Activated CD4-positive, alpha-beta memory T cell treated with anti-CD3 and anti-CD28 coated beads, Interleukin-2, amount 10 ng/mL, durations not matched to agents 7 days and 5 days (primary cell): ENCODE data around the gene UTP14C. TPM values are rescaled to one million over a fixed set of nuclear protein-coding genes. Genes with fewer than 3 reads are reported as not detected.
"Not testable (repeated sequence)": the region's sequence is repeated elsewhere in the genome, so short reads cannot be mapped to it uniquely, and the experiment has no call there.

Source experiments
- CTCF ChIA-PET: fragments of 350-600 bp; sonication (Branson Sonifier 250); formaldehyde crosslinking; loops from one replicate; lab custom pipeline; 2021; ENCODE audit warnings: antibody characterized with exemption, inconsistent platforms; lab: Charles Lee
- POLR2A ChIA-PET: fragments of 350-600 bp; sonication (Branson Sonifier 250); formaldehyde crosslinking; loops from one replicate; lab custom pipeline; 2021; ENCODE audit warnings: antibody characterized with exemption; lab: Charles Lee
- DNase-seq: peaks from one replicate; pipeline ENCODE4 v3.0.0-alpha.2; 2020
- H3K27ac Mint-ChIP-seq: one replicate; pipeline ENCODE4 v1.8.0; 2021; ENCODE audit warnings: mild to moderate bottlenecking, mixed read lengths
- H3K27me3 Mint-ChIP-seq: one replicate; pipeline ENCODE4 v1.8.0; 2021; ENCODE audit warnings: mixed read lengths
- H3K36me3 Mint-ChIP-seq: one replicate; pipeline ENCODE4 v1.8.0; 2021; ENCODE audit warnings: low read depth, mixed read lengths
- H3K4me1 Mint-ChIP-seq: one replicate; pipeline ENCODE4 v1.8.0; 2021; ENCODE audit warnings: mixed read lengths
- H3K4me3 Mint-ChIP-seq: one replicate; pipeline ENCODE4 v1.8.0; 2021; ENCODE audit warnings: mild to moderate bottlenecking, mixed read lengths
- H3K9me3 Mint-ChIP-seq: one replicate; pipeline ENCODE4 v1.8.0; 2021; ENCODE audit warnings: mixed read lengths
- total RNA-seq, 2 experiments: library from RNA; stranded (reverse); gene quantifications; one replicate each; pipeline ENCODE4 v1.2.3, GENCODE V29; 2021

UTP14C gene
- total RNA-seq, 2 experiments from 2014 or later, result 9.4 to 10.0 TPM

GRCh38 chr13:52027832-52028231 lies 3.3 kb downstream of the UTP14C start:
- POLR2A ChIA-PET, result interaction anchor here (1.0 kb wide), 1 partner anchor 16 kb away, joined by 3 read pairs; the partner anchor contains the start of gene ALG11
- H3K36me3 Mint-ChIP-seq, result peaks cover 62% of the 10 kb centered on the region

GRCh38 chr13:52029569-52029968 lies 5.1 kb downstream of the UTP14C start:
- ChIA-PET CTCF (no interaction called here), POLR2A (no interaction called here)
- Mint-ChIP-seq H3K27ac (no peak overlapping the region), H3K4me3 (no peak overlapping the region), H3K9me3 (no peaks in the 10 kb centered on the region), H3K4me1 (peaks cover 2% of the 10 kb centered on the region), H3K27me3 (no peaks in the 10 kb centered on the region), H3K36me3 (peaks cover 51% of the 10 kb centered on the region)
- DNase-seq, result no peak

More at GRCh38 chr13:52027832-52028231, 3.3 kb downstream of the UTP14C start:
- Mint-ChIP-seq H3K9me3 (no peaks in the 10 kb centered on the region), H3K27me3 (no peaks in the 10 kb centered on the region), H3K4me3 (no peak overlapping the region), H3K27ac (no peak overlapping the region), H3K4me1 (peaks cover 2% of the 10 kb centered on the region)
- no peak for DNase-seq
- CTCF ChIA-PET, result no interaction called here

GRCh38 chr13:52030401-52030800 lies 5.9 kb downstream of the UTP14C start:
- H3K9me3 Mint-ChIP-seq, CTCF ChIA-PET, H3K27ac Mint-ChIP-seq, H3K4me1 Mint-ChIP-seq, POLR2A ChIA-PET, DNase-seq, H3K4me3 Mint-ChIP-seq, H3K27me3 Mint-ChIP-seq: not testable (repeated sequence)
- peaks cover 43% of the 10 kb centered on the region for H3K36me3 Mint-ChIP-seq

- Mint-ChIP-seq H3K36me3 (peaks cover 24% of the 10 kb centered on the region), H3K4me3 (no peak overlapping the region), H3K4me1 (no peaks in the 10 kb centered on the region), H3K9me3 (no peaks in the 10 kb centered on the region), H3K27me3 (no peaks in the 10 kb centered on the region), H3K27ac (no peak overlapping the region)
- POLR2A ChIA-PET, result no interaction called here
- DNase-seq, result no peak
- CTCF ChIA-PET, result no interaction called here
Observed at GRCh38 chr13:52033039-52033438, 8.5 kb downstream of the UTP14C start.

GRCh38 chr13:52034616-52035226 lies 10.2 kb downstream of the UTP14C start:
- Mint-ChIP-seq H3K27me3 (no peaks in the 10 kb centered on the region), H3K36me3 (peaks cover 9% of the 10 kb centered on the region), H3K27ac (no peak overlapping the region), H3K4me3 (no peak overlapping the region), H3K4me1 (no peaks in the 10 kb centered on the region), H3K9me3 (no peaks in the 10 kb centered on the region)
- DNase-seq, result no peak
- POLR2A ChIA-PET, result no interaction called here
- CTCF ChIA-PET, result interaction anchor here (1.2 kb wide), 1 partner anchor 219 kb away, joined by 3 read pairs; no protein-coding TSS in a partner anchor

- H3K9me3 Mint-ChIP-seq, result no peaks in the 10 kb centered on the region
- DNase-seq, result no peak
- ChIA-PET POLR2A (no interaction called here), CTCF (no interaction called here)
- H3K4me1 Mint-ChIP-seq, result no peaks in the 10 kb centered on the region
- no peak overlapping the region for H3K27ac Mint-ChIP-seq
- no peaks in the 10 kb centered on the region for H3K27me3 Mint-ChIP-seq
- peaks cover 4% of the 10 kb centered on the region for H3K36me3 Mint-ChIP-seq
- no peak overlapping the region for H3K4me3 Mint-ChIP-seq
Observed at GRCh38 chr13:52036037-52036436, 11.5 kb downstream of the UTP14C start.

GRCh38 chr13:52043675-52044074 lies 19.2 kb downstream of the UTP14C start:
- Mint-ChIP-seq H3K4me1 (no peaks in the 10 kb centered on the region), H3K4me3 (no peak overlapping the region), H3K27ac (no peak overlapping the region), H3K27me3 (peaks cover 2% of the 10 kb centered on the region), H3K9me3 (peaks cover 2% of the 10 kb centered on the region), H3K36me3 (peaks cover 4% of the 10 kb centered on the region)
- ChIA-PET CTCF (no interaction called here), POLR2A (no interaction called here)
- DNase-seq, result no peak

- H3K4me3 Mint-ChIP-seq, result no peak overlapping the region
- POLR2A ChIA-PET, result no interaction called here
Observed at GRCh38 chr13:52047463-52047862, 23.0 kb downstream of the UTP14C start.

GRCh38 chr13:52048516-52048915 lies 24.0 kb downstream of the UTP14C start:
- Mint-ChIP-seq H3K36me3 (no peaks in the 10 kb centered on the region), H3K27ac (no peak overlapping the region), H3K4me1 (no peaks in the 10 kb centered on the region), H3K4me3 (no peak overlapping the region), H3K9me3 (no peaks in the 10 kb centered on the region), H3K27me3 (peaks cover 11% of the 10 kb centered on the region)
- ChIA-PET POLR2A (no interaction called here), CTCF (interaction anchor here (1.0 kb wide), 1 partner anchor 234 kb away, joined by 4 read pairs; no protein-coding TSS in a partner anchor)
- DNase-seq, result no peak

More at GRCh38 chr13:52047463-52047862, 23.0 kb downstream of the UTP14C start:
- DNase-seq, result no peak
- CTCF ChIA-PET, result no interaction called here
- H3K27ac Mint-ChIP-seq, result no peak overlapping the region
- H3K27me3 Mint-ChIP-seq, result peaks cover 11% of the 10 kb centered on the region
- H3K36me3 Mint-ChIP-seq, result no peaks in the 10 kb centered on the region
- no peaks in the 10 kb centered on the region for H3K4me1 Mint-ChIP-seq
- H3K9me3 Mint-ChIP-seq, result no peaks in the 10 kb centered on the region

GRCh38 chr13:52051400-52051799 lies 26.9 kb downstream of the UTP14C start:
- DNase-seq, result no peak
- no peak overlapping the region for H3K27ac Mint-ChIP-seq
- H3K4me3 Mint-ChIP-seq, result no peak overlapping the region
- peaks cover 11% of the 10 kb centered on the region for H3K27me3 Mint-ChIP-seq
- H3K36me3 Mint-ChIP-seq, result no peaks in the 10 kb centered on the region
- CTCF ChIA-PET, result no interaction called here
- H3K4me1 Mint-ChIP-seq, result no peaks in the 10 kb centered on the region
- no peaks in the 10 kb centered on the region for H3K9me3 Mint-ChIP-seq
- POLR2A ChIA-PET, result no interaction called here

- Mint-ChIP-seq H3K36me3 (no peaks in the 10 kb centered on the region), H3K9me3 (no peaks in the 10 kb centered on the region), H3K27me3 (peaks cover 9% of the 10 kb centered on the region), H3K4me1 (no peaks in the 10 kb centered on the region), H3K27ac (no peak overlapping the region), H3K4me3 (no peak overlapping the region)
- no peak for DNase-seq
- CTCF ChIA-PET, result no interaction called here
- POLR2A ChIA-PET, result no interaction called here
Observed at GRCh38 chr13:52053460-52053859, 29.0 kb downstream of the UTP14C start.

GRCh38 chr13:52061064-52061463 lies 36.6 kb downstream of the UTP14C start:
- POLR2A ChIA-PET, H3K27ac Mint-ChIP-seq, H3K27me3 Mint-ChIP-seq, H3K4me1 Mint-ChIP-seq, H3K36me3 Mint-ChIP-seq, DNase-seq, H3K4me3 Mint-ChIP-seq, CTCF ChIA-PET, H3K9me3 Mint-ChIP-seq: not testable (repeated sequence)

- Mint-ChIP-seq H3K9me3 (peaks cover 6% of the 10 kb centered on the region), H3K4me3 (no peak overlapping the region), H3K27me3 (no peaks in the 10 kb centered on the region), H3K27ac (no peak overlapping the region), H3K36me3 (no peaks in the 10 kb centered on the region), H3K4me1 (no peaks in the 10 kb centered on the region)
- CTCF ChIA-PET, result interaction anchor here (0.8 kb wide), 1 partner anchor 19 kb away, joined by 3 read pairs; no protein-coding TSS in a partner anchor
- POLR2A ChIA-PET, result no interaction called here
- no peak for DNase-seq
Observed at GRCh38 chr13:52061587-52061986, 37.1 kb downstream of the UTP14C start.

GRCh38 chr13:52067237-52067636 lies 42.7 kb downstream of the UTP14C start:
- DNase-seq, result no peak
- peaks cover 16% of the 10 kb centered on the region for H3K4me1 Mint-ChIP-seq
- peaks cover 3% of the 10 kb centered on the region for H3K36me3 Mint-ChIP-seq
- POLR2A ChIA-PET, result no interaction called here
- CTCF ChIA-PET, result no interaction called here
- H3K9me3 Mint-ChIP-seq, result peaks cover 26% of the 10 kb centered on the region
- H3K4me3 Mint-ChIP-seq, result no peak overlapping the region
- peaks cover 12% of the 10 kb centered on the region for H3K27me3 Mint-ChIP-seq
- H3K27ac Mint-ChIP-seq, result no peak overlapping the region
